Measurements from ENCODE around the gene KRT79. TPM values are rescaled to one million over a fixed set of nuclear protein-coding genes. Genes with fewer than 3 reads are reported as not detected.
"Not testable (repeated sequence)": the region's sequence is repeated elsewhere in the genome, so short reads cannot be mapped to it uniquely, and the experiment has no call there.

KRT79 gene
- polyA plus RNA-seq, 1 of the 3 experiments (the other 2 are of a cell fraction): not detected

DNA sequence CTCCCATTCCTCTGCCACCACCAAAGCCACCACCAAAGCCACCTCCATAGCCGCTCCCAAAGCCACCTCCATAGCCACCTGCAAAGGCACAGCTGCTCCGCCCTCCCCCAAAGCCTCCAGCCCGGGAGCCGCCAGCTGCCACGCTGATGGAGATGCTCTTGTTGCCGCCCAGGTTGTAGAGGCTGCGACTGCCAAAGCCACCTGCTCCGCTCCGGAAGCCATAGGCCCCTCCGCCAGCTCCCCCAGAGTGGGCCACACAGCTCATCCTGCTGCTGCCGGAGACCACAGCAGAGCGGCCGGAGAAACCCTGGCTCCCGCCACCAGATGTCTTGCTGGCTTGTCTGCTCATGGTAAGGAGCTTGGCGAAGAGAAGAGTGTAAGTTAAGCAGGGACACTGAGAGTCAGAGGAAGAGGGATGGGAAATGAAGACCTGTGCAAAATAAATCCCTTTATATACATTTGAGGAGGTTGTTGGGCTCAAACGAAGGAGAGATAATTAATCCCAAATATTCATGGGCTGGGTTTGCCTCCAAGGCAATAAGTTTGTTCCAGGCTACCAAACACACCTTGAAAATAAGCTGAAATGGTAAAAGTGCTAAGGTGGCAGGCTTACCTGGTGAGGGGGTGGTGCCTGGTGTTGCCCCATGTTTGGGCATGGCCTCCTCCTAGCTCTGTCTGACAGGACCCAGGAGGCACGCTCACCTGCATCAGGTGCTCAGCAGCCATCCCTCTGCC lies 38.2 kb downstream of the KRT79 start, which contains the start of gene KRT3:
KRT3 (minus strand) TSS at position 424 of the 735 bp plus-strand sequence; CDS start at position 349, 75 bp downstream.
- no peak for TF ChIP-seq TAF1 (IDR thresholded peaks at IDR 0.05; ENCODE audit: borderline replicate concordance, low read depth, low read length)
- TF ChIP-seq POLR2AphosphoS5 (IDR thresholded peaks at IDR 0.05; ENCODE audit: low read depth, low read length): no peak
- TF ChIP-seq FOXM1 (IDR thresholded peaks at IDR 0.05; ENCODE audit: low read depth): no peak
- no peak for TF ChIP-seq ELF1 (IDR thresholded peaks at IDR 0.05)
- no peak for TF ChIP-seq RCOR1 (IDR thresholded peaks at IDR 0.05; ENCODE audit: low read length)
- no peak for TF ChIP-seq GABPA (IDR thresholded peaks at IDR 0.05; ENCODE audit: low read depth)
- TF ChIP-seq RFX5 (IDR thresholded peaks at IDR 0.05; ENCODE audit: low read length): no peak
- no peak for TF ChIP-seq RXRA (IDR thresholded peaks at IDR 0.05; ENCODE audit: borderline replicate concordance, low read depth)
- TF ChIP-seq, protein P1, sequence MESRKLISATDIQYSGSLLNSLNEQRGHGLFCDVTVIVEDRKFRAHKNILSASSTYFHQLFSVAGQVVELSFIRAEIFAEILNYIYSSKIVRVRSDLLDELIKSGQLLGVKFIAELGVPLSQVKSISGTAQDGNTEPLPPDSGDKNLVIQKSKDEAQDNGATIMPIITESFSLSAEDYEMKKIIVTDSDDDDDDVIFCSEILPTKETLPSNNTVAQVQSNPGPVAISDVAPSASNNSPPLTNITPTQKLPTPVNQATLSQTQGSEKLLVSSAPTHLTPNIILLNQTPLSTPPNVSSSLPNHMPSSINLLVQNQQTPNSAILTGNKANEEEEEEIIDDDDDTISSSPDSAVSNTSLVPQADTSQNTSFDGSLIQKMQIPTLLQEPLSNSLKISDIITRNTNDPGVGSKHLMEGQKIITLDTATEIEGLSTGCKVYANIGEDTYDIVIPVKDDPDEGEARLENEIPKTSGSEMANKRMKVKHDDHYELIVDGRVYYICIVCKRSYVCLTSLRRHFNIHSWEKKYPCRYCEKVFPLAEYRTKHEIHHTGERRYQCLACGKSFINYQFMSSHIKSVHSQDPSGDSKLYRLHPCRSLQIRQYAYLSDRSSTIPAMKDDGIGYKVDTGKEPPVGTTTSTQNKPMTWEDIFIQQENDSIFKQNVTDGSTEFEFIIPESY (IDR thresholded peaks at IDR 0.05; ENCODE audit: borderline replicate concordance, low read depth): no peak
- TF ChIP-seq TCF12 (IDR thresholded peaks at IDR 0.05): no peak
- TF ChIP-seq SIN3A (IDR thresholded peaks at IDR 0.05; ENCODE audit: borderline replicate concordance, low read depth, low read length): no peak
- TF ChIP-seq EZH2phosphoT487 (IDR thresholded peaks at IDR 0.05; ENCODE audit: borderline replicate concordance, low read depth): no peak
- TF ChIP-seq FOXJ3 (CRISPR knock-in tag; IDR thresholded peaks at IDR 0.05): no peak
- TF ChIP-seq GATA2 (CRISPR knock-in tag; IDR thresholded peaks at IDR 0.05): no peak
- no peak for TF ChIP-seq NRF1 (IDR thresholded peaks at IDR 0.05; ENCODE audit: low read depth, low read length)
- no peak for TF ChIP-seq FOSL2 (IDR thresholded peaks at IDR 0.05; ENCODE audit: borderline replicate concordance, low read depth)
- no peak for TF ChIP-seq MXI1 (IDR thresholded peaks at IDR 0.05; ENCODE audit: low read depth, low read length)
- H3K9ac ChIP-seq: no peak within 1 kb of the TSS
- POLR2A ChIA-PET: no interaction called here
- no peaks in the 10 kb centered on the region for H3K9me2 ChIP-seq
- peaks cover 18% of the 10 kb centered on the region; the same call in 1 of the 2 replicates for H3K27me3 ChIP-seq (ENCODE audit: insufficient read depth)
- peaks cover 3% of the 10 kb centered on the region for H3F3A ChIP-seq (replicated peaks; ENCODE audit: insufficient read depth)
- no peak for DNase-seq
- 53% methylated on average over 15 of the region's 17 CpGs for WGBS (ENCODE audit: low lambda C conversion rate)
- CTCF ChIA-PET: interaction anchor here (0.9 to 1.0 kb wide), 2 partner anchors 84 to 185 kb away, joined by 3 to 4 read pairs; no protein-coding TSS in a partner anchor
- H3K4me1 ChIP-seq (ENCODE audit: control insufficient read depth in 1 of 2, insufficient read depth in 2 of 2, low read depth in 1 of 2, low read length in 1 of 2): no peaks in the 10 kb centered on the region
- H3K4me2 ChIP-seq: no peak within 1 kb of the TSS
- H3K9me3 ChIP-seq: no peaks in the 10 kb centered on the region
- H3K27ac ChIP-seq (ENCODE audit: low read depth in 2 of 2, low read length in 1 of 2): no peak within 1 kb of the TSS
- no peaks in the 10 kb centered on the region for H3K79me2 ChIP-seq (ENCODE audit: insufficient read depth)
- H2AFZ ChIP-seq (ENCODE audit: low read depth): no peak within 1 kb of the TSS
- H3K36me3 ChIP-seq (replicated peaks in 1 of 2; ENCODE audit: control insufficient read depth in 1 of 2, insufficient read depth in 2 of 2, low read length in 1 of 2): no peaks in the 10 kb centered on the region
- no peaks in the 10 kb centered on the region for H4K20me1 ChIP-seq (ENCODE audit: insufficient read depth)
- H3K4me3 ChIP-seq (ENCODE audit: low read depth in 2 of 2, low read length in 1 of 2): no peak within 1 kb of the TSS

DNA sequence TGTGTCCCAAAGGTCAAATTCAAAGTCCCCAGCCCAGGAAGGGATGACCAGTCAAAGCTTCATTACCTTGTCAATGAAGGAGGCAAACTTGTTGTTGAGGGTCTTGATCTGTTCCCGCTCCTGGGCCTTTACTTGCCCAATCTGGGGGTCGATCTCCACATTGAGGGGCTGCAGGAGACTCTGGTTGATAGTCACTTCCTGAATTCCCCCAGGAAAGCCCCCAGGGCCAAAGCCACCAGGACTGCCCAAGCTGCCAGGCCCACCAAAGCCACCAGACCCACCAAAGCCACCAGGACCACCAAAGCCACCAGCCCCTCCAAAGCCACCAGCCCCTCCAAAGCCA lies 38.8 kb downstream of the KRT79 start:
- WGBS (ENCODE audit: low lambda C conversion rate): 21% methylated on average over 2 of the region's 2 CpGs
- H2AFZ ChIP-seq (ENCODE audit: low read depth); H3K36me3 ChIP-seq (replicated peaks in 1 of 2; ENCODE audit: control insufficient read depth in 1 of 2, insufficient read depth in 2 of 2, low read length in 1 of 2); H4K20me1 ChIP-seq (ENCODE audit: insufficient read depth); DNase-seq; H3K27ac ChIP-seq (ENCODE audit: low read depth in 2 of 2, low read length in 1 of 2); CTCF ChIA-PET; H3K4me3 ChIP-seq (ENCODE audit: low read depth in 2 of 2, low read length in 1 of 2); POLR2A ChIA-PET; H3F3A ChIP-seq (replicated peaks; ENCODE audit: insufficient read depth); H3K4me2 ChIP-seq; H3K9me3 ChIP-seq; H3K9ac ChIP-seq; H3K4me1 ChIP-seq (ENCODE audit: control insufficient read depth in 1 of 2, insufficient read depth in 2 of 2, low read depth in 1 of 2, low read length in 1 of 2); H3K9me2 ChIP-seq; H3K79me2 ChIP-seq (ENCODE audit: insufficient read depth): not testable (repeated sequence)
- peaks cover 18% of the 10 kb centered on the region; the same call in 1 of the 2 replicates for H3K27me3 ChIP-seq (ENCODE audit: insufficient read depth)

Data from SK-N-SH (cell line).